ENCODE measurements around the gene FURIN.

GRCh38 chr15:90869601-90870353, 1.4 kb downstream of the FURIN start:
- TF ChIP-seq POLR2A (IDR thresholded peaks at IDR 0.05), result no peak
- TF ChIP-seq, protein P1, sequence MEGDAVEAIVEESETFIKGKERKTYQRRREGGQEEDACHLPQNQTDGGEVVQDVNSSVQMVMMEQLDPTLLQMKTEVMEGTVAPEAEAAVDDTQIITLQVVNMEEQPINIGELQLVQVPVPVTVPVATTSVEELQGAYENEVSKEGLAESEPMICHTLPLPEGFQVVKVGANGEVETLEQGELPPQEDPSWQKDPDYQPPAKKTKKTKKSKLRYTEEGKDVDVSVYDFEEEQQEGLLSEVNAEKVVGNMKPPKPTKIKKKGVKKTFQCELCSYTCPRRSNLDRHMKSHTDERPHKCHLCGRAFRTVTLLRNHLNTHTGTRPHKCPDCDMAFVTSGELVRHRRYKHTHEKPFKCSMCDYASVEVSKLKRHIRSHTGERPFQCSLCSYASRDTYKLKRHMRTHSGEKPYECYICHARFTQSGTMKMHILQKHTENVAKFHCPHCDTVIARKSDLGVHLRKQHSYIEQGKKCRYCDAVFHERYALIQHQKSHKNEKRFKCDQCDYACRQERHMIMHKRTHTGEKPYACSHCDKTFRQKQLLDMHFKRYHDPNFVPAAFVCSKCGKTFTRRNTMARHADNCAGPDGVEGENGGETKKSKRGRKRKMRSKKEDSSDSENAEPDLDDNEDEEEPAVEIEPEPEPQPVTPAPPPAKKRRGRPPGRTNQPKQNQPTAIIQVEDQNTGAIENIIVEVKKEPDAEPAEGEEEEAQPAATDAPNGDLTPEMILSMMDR (IDR thresholded peaks at IDR 0.05), result no peak

All from breast epithelium (tissue), 3 donors.